Skin of body (tissue), 2 donors: ENCODE measurements around the gene SSNA1. TPM values are rescaled to one million over a fixed set of nuclear protein-coding genes. Genes with fewer than 3 reads are reported as not detected.

Experiments used
- DNase-seq: peaks from one replicate; lab custom pipeline; 2025; lab: John Stamatoyannopoulos, UW
- total RNA-seq: library from RNA; depleted of rRNA; stranded (reverse); fragments of >200 nt; gene quantifications from one replicate; pipeline ENCODE4 v1.2.3, GENCODE V29; 2014

The SSNA1 gene
- total RNA-seq, 1 donor from 2014 or later = 24.1 TPM

GRCh38 chr9:137152844-137153405, 35.6 kb upstream of the SSNA1 start:
- DNase-seq = no peak

DNA sequence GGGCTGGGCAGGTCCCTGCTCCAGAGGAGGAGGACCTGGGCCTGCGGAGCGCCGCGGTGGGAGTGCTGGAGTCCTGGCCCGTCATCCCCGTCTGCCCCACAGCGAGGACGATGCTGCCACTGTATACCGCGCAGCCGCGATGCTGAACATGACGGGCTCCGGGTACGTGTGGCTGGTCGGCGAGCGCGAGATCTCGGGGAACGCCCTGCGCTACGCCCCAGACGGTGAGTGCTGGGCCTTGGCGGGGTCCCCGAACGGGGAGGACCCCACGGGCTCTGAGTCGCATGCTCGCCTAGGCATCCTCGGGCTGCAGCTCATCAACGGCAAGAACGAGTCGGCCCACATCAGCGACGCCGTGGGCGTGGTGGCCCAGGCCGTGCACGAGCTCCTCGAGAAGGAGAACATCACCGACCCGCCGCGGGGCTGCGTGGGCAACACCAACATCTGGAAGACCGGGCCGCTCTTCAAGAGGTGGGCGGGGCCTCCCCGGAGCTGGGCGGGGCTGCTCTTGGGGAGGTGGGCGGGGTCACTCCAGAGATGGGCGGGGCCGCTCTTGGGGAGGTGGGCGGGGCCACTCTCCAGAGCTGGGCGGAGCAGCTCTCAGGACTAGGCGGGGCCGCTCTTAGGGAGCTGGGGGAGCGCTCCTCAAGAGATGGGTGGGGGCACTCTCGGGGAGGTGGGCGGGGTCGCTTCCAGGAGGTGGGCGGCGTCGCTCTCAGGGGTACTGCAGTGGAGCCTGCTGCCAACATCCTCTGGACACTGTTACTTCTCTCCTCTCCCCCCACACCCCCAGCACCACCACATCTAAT, 31.7 kb upstream of the SSNA1 start:
- no peak for DNase-seq

DNA sequence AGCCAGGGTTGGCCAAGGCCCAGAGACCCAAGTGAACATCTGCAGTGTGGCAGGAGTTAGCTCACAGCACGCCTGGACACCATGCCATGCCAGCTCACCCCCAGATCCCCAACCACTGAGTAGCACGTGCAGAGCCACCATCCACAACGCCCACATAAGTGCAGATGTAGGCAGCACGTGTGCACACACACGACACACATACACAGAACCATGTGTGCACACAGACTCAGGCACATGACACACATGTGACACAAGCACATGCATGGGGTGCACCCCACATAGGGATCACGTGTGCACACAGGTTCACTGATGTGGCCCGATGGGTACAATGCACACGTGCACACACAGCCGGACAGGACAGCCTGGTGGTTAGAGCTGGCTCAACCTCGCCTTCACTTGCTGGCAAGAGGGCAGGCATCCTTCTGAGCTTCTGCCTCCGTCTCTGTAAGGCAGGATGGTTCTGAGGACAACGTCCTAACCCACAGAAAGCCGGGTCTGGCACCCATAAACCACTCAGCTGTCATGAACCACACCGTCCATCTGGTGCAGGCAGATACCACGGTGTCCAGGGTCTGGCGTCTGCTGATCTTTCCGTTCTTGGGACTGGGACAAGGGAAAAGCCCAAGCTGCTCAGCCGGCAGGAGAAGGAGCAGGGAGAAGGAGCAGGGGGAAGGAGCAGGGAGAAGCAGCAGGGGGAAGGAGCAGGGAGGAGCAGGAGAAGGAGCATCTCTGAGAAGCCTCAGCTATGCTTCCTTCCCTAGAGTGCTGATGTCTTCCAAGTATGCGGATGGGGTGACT, 30.7 kb upstream of the SSNA1 start:
- no peak for DNase-seq

- no peak for DNase-seq
These were observed 29.9 kb upstream of the SSNA1 start for GRCh38 chr9:137158625-137159024.

DNA sequence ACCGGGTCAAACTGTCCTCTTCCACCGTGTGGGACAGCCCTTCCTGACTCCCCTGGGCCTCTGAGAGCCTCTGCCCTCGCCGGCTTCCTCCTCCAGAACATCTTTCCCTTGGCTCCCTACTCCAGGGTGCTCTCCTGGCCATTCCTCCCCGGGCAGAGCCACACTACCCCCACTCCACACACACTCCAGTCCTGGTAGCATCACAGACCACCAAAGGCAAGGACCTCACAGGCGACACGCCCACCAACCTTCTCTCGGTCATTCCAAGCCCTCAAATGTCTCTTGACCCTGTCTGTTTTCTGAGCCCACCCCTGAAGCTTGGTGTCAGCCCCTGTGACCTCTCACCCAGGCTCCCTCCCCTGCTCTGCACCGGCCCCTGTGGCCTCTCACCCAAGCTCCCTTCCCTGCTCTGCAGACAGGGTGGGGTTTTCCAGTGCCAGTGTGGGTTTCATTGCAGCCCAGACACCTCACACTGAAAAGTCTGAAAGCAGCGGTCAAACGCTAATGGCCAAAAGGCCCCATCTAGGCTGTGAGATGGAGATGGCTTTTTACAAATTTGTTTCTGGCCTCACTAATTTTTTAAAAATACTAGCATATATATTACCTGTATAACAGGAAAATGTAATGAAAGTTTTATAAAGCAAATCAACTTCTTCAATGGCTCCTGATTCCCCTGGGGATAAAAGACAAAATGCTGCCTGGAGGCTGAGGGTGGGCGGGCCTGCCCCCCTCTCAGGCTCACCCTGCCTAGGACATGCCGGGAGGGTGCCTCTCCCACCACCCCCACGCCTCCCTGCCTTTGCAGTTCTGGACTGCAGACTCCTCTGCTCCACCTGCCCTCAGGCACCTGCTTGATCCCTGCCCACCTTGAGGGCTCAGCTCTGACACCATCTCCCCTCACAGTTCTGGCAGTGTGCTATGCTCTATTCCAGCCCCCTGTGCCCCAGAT, 29.1 kb upstream of the SSNA1 start:
- no peak for DNase-seq

DNA sequence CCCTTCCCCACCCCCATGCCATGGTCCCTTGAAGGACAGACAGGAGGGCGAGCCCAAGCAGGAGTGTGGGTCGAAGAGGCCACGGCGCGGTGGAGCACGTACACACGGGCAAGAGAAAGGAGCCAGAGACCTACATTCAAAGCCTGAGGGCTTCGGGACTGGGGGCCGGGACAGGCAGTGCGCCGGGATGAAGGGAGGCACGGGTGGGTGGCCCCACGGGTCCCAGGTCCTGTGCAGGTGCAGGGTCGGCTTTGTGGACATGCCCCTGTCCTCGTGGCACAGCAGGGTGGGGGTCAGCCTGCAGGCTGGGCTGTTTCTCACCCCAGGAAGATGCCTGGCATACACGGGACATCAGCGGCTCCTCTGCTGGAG, 28.4 kb upstream of the SSNA1 start:
- DNase-seq = no peak

DNA sequence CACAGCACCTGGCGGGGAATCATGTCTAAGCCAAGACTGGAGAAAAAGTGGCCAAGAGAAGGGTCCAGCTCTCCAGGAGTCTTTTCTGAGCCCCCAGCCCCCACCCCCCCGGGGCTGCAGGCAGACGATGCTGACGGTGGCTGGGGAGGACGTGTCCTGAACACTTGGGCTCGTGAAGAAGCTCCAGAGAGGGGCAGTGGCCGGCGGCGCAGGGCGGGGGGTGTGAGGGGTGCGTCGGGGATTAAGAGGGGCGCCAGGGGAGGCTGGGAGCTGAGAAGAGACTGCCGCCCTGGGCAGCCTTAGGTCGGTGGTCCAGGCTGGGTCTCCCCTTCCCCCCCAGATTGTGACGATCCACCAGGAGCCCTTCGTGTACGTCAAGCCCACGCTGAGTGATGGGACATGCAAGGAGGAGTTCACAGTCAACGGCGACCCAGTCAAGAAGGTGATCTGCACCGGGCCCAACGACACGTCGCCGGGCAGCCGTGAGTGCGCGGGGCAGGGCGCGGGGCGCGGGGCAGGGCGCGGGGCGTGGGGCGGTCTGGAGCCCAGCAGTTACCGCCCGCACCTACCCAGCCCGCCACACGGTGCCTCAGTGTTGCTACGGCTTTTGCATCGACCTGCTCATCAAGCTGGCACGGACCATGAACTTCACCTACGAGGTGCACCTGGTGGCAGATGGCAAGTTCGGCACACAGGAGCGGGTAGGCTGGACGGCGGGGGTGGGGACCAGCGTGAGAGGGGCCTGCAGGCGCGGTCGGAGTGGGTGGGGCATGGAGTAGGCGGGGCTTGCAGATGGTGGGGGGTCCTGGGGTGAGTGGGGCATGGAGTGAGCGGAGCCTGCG, 27.5 kb upstream of the SSNA1 start:
- no peak for DNase-seq

GRCh38 chr9:137161558-137162486, 26.7 kb upstream of the SSNA1 start:
- no peak for DNase-seq

DNA sequence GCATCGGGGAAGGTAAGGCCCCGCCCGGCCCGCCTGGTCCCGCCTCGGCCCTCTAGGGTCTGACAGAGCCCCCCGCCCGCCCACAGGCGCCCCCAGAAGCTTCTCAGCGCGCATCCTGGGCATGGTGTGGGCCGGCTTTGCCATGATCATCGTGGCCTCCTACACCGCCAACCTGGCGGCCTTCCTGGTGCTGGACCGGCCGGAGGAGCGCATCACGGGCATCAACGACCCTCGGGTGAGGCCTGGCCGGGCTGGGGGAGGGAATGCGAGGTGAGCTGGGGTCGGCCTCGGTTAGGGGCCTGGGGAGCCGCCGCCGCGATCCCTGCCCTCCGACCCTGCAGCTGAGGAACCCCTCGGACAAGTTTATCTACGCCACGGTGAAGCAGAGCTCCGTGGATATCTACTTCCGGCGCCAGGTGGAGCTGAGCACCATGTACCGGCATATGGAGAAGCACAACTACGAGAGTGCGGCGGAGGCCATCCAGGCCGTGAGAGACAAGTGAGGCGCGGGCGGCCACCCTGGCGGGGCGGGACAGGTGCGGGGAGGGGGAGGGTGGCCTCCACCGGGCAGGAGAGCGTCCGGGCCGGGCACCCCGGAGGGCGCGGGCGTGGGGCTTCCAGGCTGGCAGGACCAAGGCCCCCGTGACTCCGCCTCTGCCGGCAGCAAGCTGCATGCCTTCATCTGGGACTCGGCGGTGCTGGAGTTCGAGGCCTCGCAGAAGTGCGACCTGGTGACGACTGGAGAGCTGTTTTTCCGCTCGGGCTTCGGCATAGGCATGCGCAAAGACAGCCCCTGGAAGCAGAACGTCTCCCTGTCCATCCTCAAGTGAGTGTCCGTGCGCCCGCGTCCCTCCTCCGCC, 25.7 kb upstream of the SSNA1 start:
- DNase-seq = no peak

DNA sequence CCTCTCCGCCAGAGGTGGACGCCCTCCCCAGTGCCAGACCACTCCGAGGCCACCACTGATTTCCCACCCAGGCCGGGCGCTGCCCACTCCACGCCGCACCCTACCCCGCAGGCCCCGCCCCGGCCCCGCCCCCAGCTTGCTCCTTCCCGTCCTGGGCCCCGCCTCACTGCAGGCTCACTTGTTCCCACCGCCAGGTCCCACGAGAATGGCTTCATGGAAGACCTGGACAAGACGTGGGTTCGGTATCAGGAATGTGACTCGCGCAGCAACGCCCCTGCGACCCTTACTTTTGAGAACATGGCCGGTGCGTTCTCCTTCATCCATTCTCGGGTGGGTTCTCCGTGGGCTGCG, 25.1 kb upstream of the SSNA1 start:
- DNase-seq = no peak

- no peak for DNase-seq
These were observed 24.7 kb upstream of the SSNA1 start for GRCh38 chr9:137163805-137164204.

GRCh38 chr9:137164370-137165249, 23.9 kb upstream of the SSNA1 start:
- DNase-seq = no peak

- no peak for DNase-seq
These were observed 23.1 kb upstream of the SSNA1 start for GRCh38 chr9:137165250-137165836.

DNA sequence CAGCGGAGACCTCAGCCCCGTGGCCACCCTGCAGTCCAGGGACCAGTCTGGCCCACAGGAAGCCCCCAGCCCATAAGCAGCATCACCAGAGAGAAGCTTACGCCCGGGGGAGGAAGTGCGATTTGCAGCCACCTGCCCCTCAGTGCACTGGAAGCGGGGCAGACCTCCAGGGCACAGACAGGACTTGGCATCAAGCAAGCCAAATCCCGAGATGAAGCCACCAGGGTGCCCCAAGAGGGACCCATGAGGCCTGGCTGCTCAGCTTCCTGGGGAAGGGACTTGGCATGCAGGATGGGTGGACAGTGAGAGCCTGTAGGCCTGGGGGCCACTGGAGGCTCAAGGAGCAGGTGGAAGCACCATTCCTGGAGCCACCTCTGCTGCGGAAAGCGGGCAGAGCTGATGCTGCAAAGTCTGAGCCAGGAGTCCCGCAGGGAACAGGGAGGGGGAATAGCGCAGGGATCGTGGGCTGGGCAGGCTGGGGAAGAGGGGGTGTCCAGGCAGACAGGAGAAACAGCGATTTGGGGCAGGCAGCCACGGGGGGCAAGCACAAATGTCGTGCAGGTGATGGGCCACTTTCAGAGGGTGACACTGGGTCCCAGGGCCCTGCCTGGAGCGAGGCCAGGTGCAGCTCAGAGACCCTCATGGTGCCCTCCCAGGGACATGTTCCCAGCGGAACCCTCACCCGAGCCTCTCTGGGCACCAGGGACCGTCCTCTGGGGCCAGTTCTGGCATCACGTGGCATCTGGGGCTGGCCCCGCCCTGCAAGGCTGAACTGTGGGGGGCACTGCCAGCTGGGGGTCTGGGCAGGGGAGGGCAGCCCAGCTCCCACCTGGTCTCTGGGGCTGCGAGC, 21.9 kb upstream of the SSNA1 start:
- DNase-seq = no peak

- no peak for DNase-seq
These were observed 21.2 kb upstream of the SSNA1 start for GRCh38 chr9:137167277-137167746.
